ENCODE data around the gene PNLIPRP1. TPM values are rescaled to one million over a fixed set of nuclear protein-coding genes. Genes with fewer than 3 reads are reported as not detected.

Gene PNLIPRP1
- total RNA-seq, 1 experiment from 2014 or later: not detected

GRCh38 chr10:116596062-116596461, 5.3 kb downstream of the PNLIPRP1 start:
- ChIA-PET POLR2A (ENCODE audit: unreplicated experiment) (no interaction called here), CTCF (no interaction called here)
- intact Hi-C loops (cut with micrococcal nuclease; ENCODE audit: unreplicated experiment): no loop called here
- H3K9me3 ChIP-seq (ENCODE audit: insufficient read depth, low read depth): no peaks in the 10 kb centered on the region
- no peak for DNase-seq
- H2AFZ ChIP-seq: no peak overlapping the region
- H3K4me3 ChIP-seq: no peak overlapping the region
- H3K9me2 ChIP-seq (ENCODE audit: insufficient read depth): no peaks in the 10 kb centered on the region
- H3K79me2 ChIP-seq (ENCODE audit: low read depth): no peaks in the 10 kb centered on the region
- H3K27me3 ChIP-seq (ENCODE audit: insufficient read depth, low read depth): peaks cover 81% of the 10 kb centered on the region
- no peaks in the 10 kb centered on the region for H3K36me3 ChIP-seq (ENCODE audit: low read depth)
- H3K27ac ChIP-seq: no peak overlapping the region
- BruUV-seq (replicated peaks): no TSS peak
- no peaks in the 10 kb centered on the region for H3K4me1 ChIP-seq (replicated peaks; ENCODE audit: insufficient read depth)
- no peaks in the 10 kb centered on the region for H3F3A ChIP-seq (ENCODE audit: insufficient read depth, low read depth)
- no peak for TF ChIP-seq EZH2 (IDR thresholded peaks at IDR 0.05; ENCODE audit: low read depth)
- no peak for TF ChIP-seq CTCF (conservative IDR thresholded peaks at IDR 0.05)
- no peak overlapping the region for H3K4me2 ChIP-seq
- H4K20me1 ChIP-seq (ENCODE audit: insufficient read depth): no peaks in the 10 kb centered on the region

GRCh38 chr10:116597543-116597942, 6.8 kb downstream of the PNLIPRP1 start:
- H3K36me3 ChIP-seq (ENCODE audit: low read depth): no peaks in the 10 kb centered on the region
- TF ChIP-seq EZH2 (IDR thresholded peaks at IDR 0.05; ENCODE audit: low read depth) (no peak), CTCF (conservative IDR thresholded peaks at IDR 0.05) (no peak)
- H3F3A ChIP-seq (ENCODE audit: insufficient read depth, low read depth): no peaks in the 10 kb centered on the region
- POLR2A ChIA-PET (ENCODE audit: unreplicated experiment): no interaction called here
- peaks cover 76% of the 10 kb centered on the region for H3K27me3 ChIP-seq (ENCODE audit: insufficient read depth, low read depth)
- no peaks in the 10 kb centered on the region for H3K79me2 ChIP-seq (ENCODE audit: low read depth)
- no peaks in the 10 kb centered on the region for H3K9me3 ChIP-seq (ENCODE audit: insufficient read depth, low read depth)
- H4K20me1 ChIP-seq (ENCODE audit: insufficient read depth): no peaks in the 10 kb centered on the region
- CTCF ChIA-PET: no interaction called here
- no peak overlapping the region for H2AFZ ChIP-seq
- H3K4me3 ChIP-seq: no peak overlapping the region
- H3K4me1 ChIP-seq (replicated peaks; ENCODE audit: insufficient read depth): no peaks in the 10 kb centered on the region
- no TSS peak for BruUV-seq (replicated peaks)
- no peaks in the 10 kb centered on the region for H3K9me2 ChIP-seq (ENCODE audit: insufficient read depth)
- no peak overlapping the region for H3K4me2 ChIP-seq
- DNase-seq: no peak
- H3K27ac ChIP-seq: no peak overlapping the region
- intact Hi-C loops (cut with micrococcal nuclease; ENCODE audit: unreplicated experiment): no loop called here

GRCh38 chr10:116598329-116598728, 7.6 kb downstream of the PNLIPRP1 start:
- no TSS peak for BruUV-seq (replicated peaks)
- ChIA-PET POLR2A (ENCODE audit: unreplicated experiment) (no interaction called here), CTCF (no interaction called here)

More at GRCh38 chr10:116598329-116598728, 7.6 kb downstream of the PNLIPRP1 start:
- intact Hi-C loops (cut with micrococcal nuclease; ENCODE audit: unreplicated experiment): no loop called here
- H2AFZ ChIP-seq: no peak overlapping the region
- H3K79me2 ChIP-seq (ENCODE audit: low read depth): no peaks in the 10 kb centered on the region
- TF ChIP-seq EZH2 (IDR thresholded peaks at IDR 0.05; ENCODE audit: low read depth) (no peak), CTCF (conservative IDR thresholded peaks at IDR 0.05) (no peak)
- H3K9me3 ChIP-seq (ENCODE audit: insufficient read depth, low read depth): no peaks in the 10 kb centered on the region
- H3K4me1 ChIP-seq (replicated peaks; ENCODE audit: insufficient read depth): no peaks in the 10 kb centered on the region
- H3K36me3 ChIP-seq (ENCODE audit: low read depth): no peaks in the 10 kb centered on the region
- no peaks in the 10 kb centered on the region for H3K9me2 ChIP-seq (ENCODE audit: insufficient read depth)
- H3K27ac ChIP-seq: no peak overlapping the region
- no peak overlapping the region for H3K4me3 ChIP-seq
- no peak overlapping the region for H3K4me2 ChIP-seq
- no peak for DNase-seq
- H3F3A ChIP-seq (ENCODE audit: insufficient read depth, low read depth): no peaks in the 10 kb centered on the region
- H3K27me3 ChIP-seq (ENCODE audit: insufficient read depth, low read depth): peaks cover 75% of the 10 kb centered on the region
- no peaks in the 10 kb centered on the region for H4K20me1 ChIP-seq (ENCODE audit: insufficient read depth)
